ENCODE data around the gene CRYGD. TPM values are rescaled to one million over a fixed set of nuclear protein-coding genes. Genes with fewer than 3 reads are reported as not detected.
"Not testable (repeated sequence)": the region's sequence is repeated elsewhere in the genome, so short reads cannot be mapped to it uniquely, and the experiment has no call there.

Gene CRYGD
- total and polyA plus RNA-seq, 2 donors from 2014 or later, result not detected

GRCh38 chr2:208099682-208100470 lies 24.4 kb downstream of the CRYGD start:
- DNase-seq, result no peak
- H3K36me3 ChIP-seq (ENCODE audit: control insufficient read depth in 2 of 3, insufficient read depth in 3 of 3, low read length in 3 of 3), result no peaks in the 10 kb centered on the region
- H3K9me3 ChIP-seq (ENCODE audit: control insufficient read depth in 2 of 3, insufficient read depth in 1 of 3, low read length in 3 of 3), result no peaks in the 10 kb centered on the region
- H3K27me3 ChIP-seq (ENCODE audit: control insufficient read depth, insufficient read depth, low read length), result no peaks in the 10 kb centered on the region
- no peak overlapping the region for H3K4me3 ChIP-seq (ENCODE audit: low read length in 3 of 3)
- H3K27ac ChIP-seq (ENCODE audit: low read depth in 2 of 2, low read length in 2 of 2), result no peak overlapping the region
- no peak for FAIRE-seq
- H3K4me1 ChIP-seq (ENCODE audit: control insufficient read depth in 2 of 3, insufficient read depth in 2 of 3, low read depth in 1 of 3, low read length in 3 of 3), result no peaks in the 10 kb centered on the region
- TF ChIP-seq CTCF (IDR thresholded peaks at IDR 0.05; ENCODE audit: borderline replicate concordance, extremely low read depth, insufficient read depth), result no peak
- intact Hi-C loops (cut with DNase I), result no loop called here
- no peak overlapping the region for H3K9ac ChIP-seq (ENCODE audit: low read length in 3 of 3)

GRCh38 chr2:208098701-208099100 lies 25.6 kb downstream of the CRYGD start:
- H3K9ac ChIP-seq (ENCODE audit: low read length in 3 of 3); H3K27ac ChIP-seq (ENCODE audit: low read depth in 2 of 2, low read length in 2 of 2); DNase-seq; H3K4me1 ChIP-seq (ENCODE audit: control insufficient read depth in 2 of 3, insufficient read depth in 2 of 3, low read depth in 1 of 3, low read length in 3 of 3); H3K27me3 ChIP-seq (ENCODE audit: control insufficient read depth, insufficient read depth, low read length); H3K9me3 ChIP-seq (ENCODE audit: control insufficient read depth in 2 of 3, insufficient read depth in 1 of 3, low read length in 3 of 3); FAIRE-seq; H3K36me3 ChIP-seq (ENCODE audit: control insufficient read depth in 2 of 3, insufficient read depth in 3 of 3, low read length in 3 of 3); intact Hi-C loops (cut with DNase I); H3K4me3 ChIP-seq (ENCODE audit: low read length in 3 of 3): not testable (repeated sequence)

- H3K9me3 ChIP-seq (ENCODE audit: control insufficient read depth in 2 of 3, insufficient read depth in 1 of 3, low read length in 3 of 3), result no peaks in the 10 kb centered on the region
- DNase-seq, result no peak
- FAIRE-seq, result no peak
- no peaks in the 10 kb centered on the region for H3K4me1 ChIP-seq (ENCODE audit: control insufficient read depth in 2 of 3, insufficient read depth in 2 of 3, low read depth in 1 of 3, low read length in 3 of 3)
- H3K27me3 ChIP-seq (ENCODE audit: control insufficient read depth, insufficient read depth, low read length), result no peaks in the 10 kb centered on the region
- H3K9ac ChIP-seq (ENCODE audit: low read length in 3 of 3), result no peak overlapping the region
- no peak for TF ChIP-seq CTCF (IDR thresholded peaks at IDR 0.05; ENCODE audit: borderline replicate concordance, extremely low read depth, insufficient read depth)
- H3K27ac ChIP-seq (ENCODE audit: low read depth in 2 of 2, low read length in 2 of 2), result no peak overlapping the region
- H3K36me3 ChIP-seq (ENCODE audit: control insufficient read depth in 2 of 3, insufficient read depth in 3 of 3, low read length in 3 of 3), result no peaks in the 10 kb centered on the region
- H3K4me3 ChIP-seq (ENCODE audit: low read length in 3 of 3), result no peak overlapping the region
- intact Hi-C loops (cut with DNase I), result no loop called here
Measured at GRCh38 chr2:208098267-208098666, 26.1 kb downstream of the CRYGD start.

- Histone ChIP-seq H3K4me1 (ENCODE audit: control insufficient read depth in 2 of 3, insufficient read depth in 2 of 3, low read depth in 1 of 3, low read length in 3 of 3) (no peaks in the 10 kb centered on the region), H3K27me3 (ENCODE audit: control insufficient read depth, insufficient read depth, low read length) (no peaks in the 10 kb centered on the region), H3K9me3 (ENCODE audit: control insufficient read depth in 2 of 3, insufficient read depth in 1 of 3, low read length in 3 of 3) (no peaks in the 10 kb centered on the region), H3K9ac (ENCODE audit: low read length in 3 of 3) (no peak overlapping the region), H3K4me3 (ENCODE audit: low read length in 3 of 3) (no peak overlapping the region), H3K36me3 (ENCODE audit: control insufficient read depth in 2 of 3, insufficient read depth in 3 of 3, low read length in 3 of 3) (no peaks in the 10 kb centered on the region), H3K27ac (ENCODE audit: low read depth in 2 of 2, low read length in 2 of 2) (no peak overlapping the region)
- TF ChIP-seq CTCF (IDR thresholded peaks at IDR 0.05; ENCODE audit: borderline replicate concordance, extremely low read depth, insufficient read depth), result no peak
- DNase-seq (no peak), FAIRE-seq (no peak)
- intact Hi-C loops (cut with DNase I), result no loop called here
Measured at GRCh38 chr2:208097801-208098200, 26.5 kb downstream of the CRYGD start.

All from kidney (tissue), 14 donors.